Stimulated activated naive CD8-positive, alpha-beta T cell treated with anti-CD3 and anti-CD28 coated beads, Interleukin-15, Interleukin-2, amounts not matched to agents 100 U/mL and 50 U/mL, for 24 hours (primary cell): ENCODE results near the gene DLG2.

Experiments used
- ATAC-seq: fragments of 150-1000 bp; cut with Tn5 transposase; one replicate; pipeline ENCODE4 v1.10.0; 2021
- DNase-seq: peaks from one replicate; pipeline ENCODE4 v3.0.0; 2021

Gene DLG2

GRCh38 chr11:84012171-84012826 is 1614.8 kb downstream of the DLG2 start:
- ATAC-seq (no peak), DNase-seq (no peak)

- DNase-seq: no peak
- no peak for ATAC-seq
Measured at GRCh38 chr11:84003181-84003580, 1624.0 kb downstream of the DLG2 start.

DNA sequence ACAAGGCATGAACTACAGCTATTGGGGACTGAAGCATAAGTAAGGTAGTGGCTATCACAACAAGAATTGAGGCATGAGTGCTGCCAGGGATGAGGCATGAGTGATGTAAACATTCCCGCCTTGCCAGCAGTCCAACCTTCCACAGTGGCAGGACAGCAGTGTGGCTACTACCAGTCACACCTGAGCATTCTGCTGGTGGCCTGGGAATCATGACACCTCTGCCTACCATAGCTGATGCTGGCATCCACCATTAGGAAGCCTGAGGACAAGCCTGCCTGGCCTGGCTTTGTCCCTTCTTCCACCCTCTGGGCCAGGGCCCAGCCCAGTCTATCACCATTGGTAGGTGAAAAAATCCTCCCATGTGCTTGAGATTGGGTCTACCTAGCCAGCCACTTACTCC is 1628.2 kb downstream of the DLG2 start:
- no peak for ATAC-seq
- DNase-seq: no peak

DNA sequence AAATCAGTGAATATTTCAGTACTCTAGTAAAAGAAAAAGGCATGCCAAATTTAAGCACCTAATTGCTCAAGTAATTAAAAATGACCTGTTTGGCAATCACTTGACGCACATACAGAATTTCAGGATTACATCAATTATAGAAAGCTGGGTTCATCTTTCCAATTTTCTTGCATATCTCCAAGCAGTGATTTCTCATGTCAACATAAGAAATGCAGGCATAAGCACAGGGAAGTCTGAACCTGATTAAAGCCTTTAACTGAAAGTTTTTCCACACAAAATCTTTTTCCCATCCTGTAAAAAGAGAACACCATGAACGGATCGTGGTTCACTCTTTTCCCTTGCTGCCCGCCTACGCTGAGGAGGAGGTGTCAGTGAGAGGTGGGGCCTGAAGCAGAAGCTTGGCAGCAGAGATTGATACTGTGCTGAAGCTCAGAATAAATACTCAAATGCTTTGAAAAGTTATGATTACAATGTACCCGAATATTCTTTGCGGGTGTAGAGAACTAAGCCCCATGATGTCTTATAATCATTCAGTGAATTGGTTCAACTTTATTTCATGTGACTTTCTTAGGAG is 1636.9 kb downstream of the DLG2 start:
- ATAC-seq (no peak), DNase-seq (no peak)

GRCh38 chr11:83982825-83983224 is 1644.3 kb downstream of the DLG2 start:
- no peak for ATAC-seq
- no peak for DNase-seq

DNA sequence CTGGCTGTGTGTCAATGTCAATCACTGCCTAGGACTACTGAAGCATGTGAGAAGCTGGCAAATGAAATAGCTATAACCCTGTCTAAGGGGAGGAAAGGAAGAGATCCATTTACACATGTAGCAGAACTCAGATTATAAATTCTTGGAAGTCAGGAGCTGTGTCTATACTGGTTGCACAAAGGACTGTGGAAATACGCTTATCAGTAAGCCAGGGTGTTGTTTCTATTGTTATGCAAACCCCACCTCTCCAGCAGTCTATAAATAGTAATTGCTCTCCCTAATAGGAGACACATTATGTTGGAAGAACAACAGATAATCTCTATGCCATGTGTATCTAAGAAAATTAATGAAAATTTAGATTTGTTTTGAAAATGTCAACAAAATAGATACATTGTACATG is 1647.6 kb downstream of the DLG2 start:
- DNase-seq (no peak), ATAC-seq (no peak)

GRCh38 chr11:83978942-83979341 is 1648.2 kb downstream of the DLG2 start:
- DNase-seq: no peak
- no peak for ATAC-seq

DNA sequence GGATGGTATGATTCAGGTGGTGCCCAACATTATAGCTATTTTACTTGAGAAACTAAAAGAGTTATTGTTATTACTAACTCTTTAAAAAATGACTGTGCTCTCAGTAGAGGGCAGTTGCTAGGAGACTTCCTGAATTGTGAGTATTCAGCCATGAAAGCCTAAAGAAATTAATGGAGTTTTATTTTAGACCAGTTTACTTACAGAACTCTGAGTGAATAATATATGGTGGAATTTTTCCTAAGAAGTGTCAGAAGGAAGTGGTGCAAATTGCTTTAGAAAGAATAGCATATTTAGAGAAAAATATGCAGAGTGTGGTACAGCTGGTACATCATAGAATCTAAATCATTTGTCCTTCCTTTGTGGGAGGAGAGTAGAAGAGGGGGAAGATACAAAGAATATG is 1651.1 kb downstream of the DLG2 start:
- ATAC-seq (no peak), DNase-seq (no peak)

DNA sequence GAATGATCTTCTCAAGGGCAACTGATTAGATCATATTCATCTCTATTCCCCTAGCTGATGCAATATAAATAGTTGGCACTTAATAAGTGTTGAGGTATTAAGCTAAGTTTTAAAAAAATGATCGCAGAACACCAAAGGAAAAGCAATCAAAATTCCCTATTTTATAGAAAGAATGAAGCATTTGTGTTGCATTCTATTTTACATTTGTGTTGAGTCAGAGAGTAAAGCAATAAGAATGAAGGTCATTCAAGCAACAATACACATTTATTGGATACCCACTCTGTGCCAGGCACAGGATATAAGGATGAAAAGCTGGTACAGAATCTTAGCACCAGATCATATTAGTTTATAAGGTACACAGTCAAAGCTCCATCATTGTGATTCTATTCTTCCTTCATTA is 1654.6 kb downstream of the DLG2 start:
- ATAC-seq (no peak), DNase-seq (no peak)

DNA sequence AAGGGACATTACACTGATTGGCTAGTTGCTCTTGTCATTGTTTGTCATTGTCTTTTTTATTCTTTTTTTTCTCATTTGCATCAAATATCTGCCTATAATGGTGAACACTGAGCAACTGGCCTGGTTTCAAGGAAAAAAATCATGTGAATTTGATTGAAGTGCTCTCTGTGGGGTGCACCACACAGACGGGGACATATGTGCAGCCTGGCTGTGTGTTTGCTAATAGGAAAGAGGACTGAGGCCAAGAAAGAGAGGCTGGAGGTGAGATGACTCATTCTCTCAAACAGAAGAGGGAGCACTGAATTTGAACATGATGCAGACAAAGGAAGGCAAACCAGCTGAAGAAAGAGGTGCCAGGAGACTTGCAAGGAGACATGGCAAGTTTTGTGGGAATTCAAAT is 1656.1 kb downstream of the DLG2 start:
- no peak for DNase-seq
- ATAC-seq: no peak

- no peak for DNase-seq
- ATAC-seq: no peak
Measured at GRCh38 chr11:83970061-83970671, 1657.0 kb downstream of the DLG2 start.

DNA sequence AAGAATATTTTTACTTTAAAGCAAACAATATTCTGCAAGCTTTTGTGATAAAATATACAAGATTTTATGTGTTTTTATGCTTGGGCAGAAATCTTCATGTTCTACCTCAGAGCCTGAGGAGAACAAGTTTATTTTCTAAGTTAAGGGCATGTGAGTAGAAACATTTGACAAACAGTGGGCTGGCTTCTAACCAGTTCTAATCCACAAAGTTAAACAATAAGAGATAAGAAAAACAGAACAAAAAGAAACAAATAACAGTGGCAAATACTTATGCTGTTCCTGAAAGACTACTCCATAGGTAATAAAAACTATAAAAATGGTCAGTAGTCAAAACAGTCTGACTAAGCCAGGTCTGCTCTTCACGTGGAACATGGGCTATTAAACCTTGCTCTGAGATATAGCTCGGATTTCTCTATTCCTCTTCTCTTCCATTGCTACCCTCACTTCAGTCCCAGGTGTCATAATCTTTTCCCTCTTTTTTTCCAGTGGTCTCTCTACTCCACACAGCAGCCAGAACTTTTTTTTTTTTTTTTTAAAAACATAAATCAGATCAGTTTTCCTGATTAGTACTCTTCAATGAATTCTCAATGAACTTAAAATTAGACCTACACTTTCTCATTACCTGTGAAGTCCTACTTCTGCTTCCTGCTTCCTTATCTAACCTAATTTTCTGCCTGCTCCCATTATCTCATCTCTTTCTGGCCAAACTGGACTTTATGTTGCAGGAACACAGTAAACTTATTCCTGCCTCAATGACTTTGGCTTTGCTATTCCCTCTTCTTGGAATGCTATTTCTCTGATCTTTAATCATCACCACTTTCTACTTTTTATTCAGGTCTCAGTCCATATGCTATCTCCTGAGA is 1669.9 kb downstream of the DLG2 start:
- DNase-seq (no peak), ATAC-seq (no peak)

GRCh38 chr11:83956119-83956697 is 1670.9 kb downstream of the DLG2 start:
- ATAC-seq (no peak), DNase-seq (no peak)

GRCh38 chr11:83954780-83955179 is 1672.4 kb downstream of the DLG2 start:
- ATAC-seq (no peak), DNase-seq (no peak)

DNA sequence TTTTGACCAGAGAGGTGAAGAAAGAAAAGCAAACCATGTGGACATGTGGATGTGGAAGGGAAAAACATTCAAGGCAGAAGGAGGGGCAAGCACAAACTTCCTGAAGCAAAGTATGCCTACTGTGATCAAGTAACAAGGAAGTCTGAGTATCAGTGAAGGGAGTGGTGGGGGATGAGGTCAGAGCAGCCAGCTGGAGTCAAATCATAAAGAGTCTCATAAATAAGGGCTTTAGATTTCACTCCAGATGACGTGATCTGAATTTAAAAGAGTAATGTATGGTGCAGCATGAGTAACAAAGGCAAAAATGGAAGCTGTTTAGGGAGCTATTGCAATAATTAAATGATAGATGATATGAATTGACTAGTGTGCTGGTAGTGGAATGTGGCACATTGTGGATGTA is 1675.6 kb downstream of the DLG2 start:
- ATAC-seq (no peak), DNase-seq (no peak)

- DNase-seq (no peak), ATAC-seq (no peak)
Measured at GRCh38 chr11:83948200-83948599, 1678.9 kb downstream of the DLG2 start.

DNA sequence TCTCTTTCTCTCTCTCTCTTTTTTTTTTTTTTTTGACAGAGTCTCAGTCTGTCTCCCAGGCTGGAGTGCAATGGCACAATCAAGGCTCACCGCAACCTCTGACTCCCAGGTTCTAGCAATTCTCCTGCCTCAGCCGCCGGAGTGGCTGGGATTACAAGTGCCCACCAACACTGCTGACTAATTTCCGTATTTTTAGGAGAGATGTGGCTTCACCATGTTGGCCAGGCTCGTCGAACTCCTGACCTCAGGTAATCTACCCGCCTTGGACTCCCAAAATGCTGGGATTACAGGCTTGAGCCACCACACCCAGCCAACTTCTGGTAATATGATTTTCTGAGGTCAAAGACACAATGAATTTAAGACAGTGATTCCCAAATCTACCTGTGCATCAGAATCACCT is 1681.2 kb downstream of the DLG2 start:
- ATAC-seq (no peak), DNase-seq (no peak)

- no peak for ATAC-seq
- DNase-seq: no peak
Measured at GRCh38 chr11:83941050-83941449, 1686.1 kb downstream of the DLG2 start.

DNA sequence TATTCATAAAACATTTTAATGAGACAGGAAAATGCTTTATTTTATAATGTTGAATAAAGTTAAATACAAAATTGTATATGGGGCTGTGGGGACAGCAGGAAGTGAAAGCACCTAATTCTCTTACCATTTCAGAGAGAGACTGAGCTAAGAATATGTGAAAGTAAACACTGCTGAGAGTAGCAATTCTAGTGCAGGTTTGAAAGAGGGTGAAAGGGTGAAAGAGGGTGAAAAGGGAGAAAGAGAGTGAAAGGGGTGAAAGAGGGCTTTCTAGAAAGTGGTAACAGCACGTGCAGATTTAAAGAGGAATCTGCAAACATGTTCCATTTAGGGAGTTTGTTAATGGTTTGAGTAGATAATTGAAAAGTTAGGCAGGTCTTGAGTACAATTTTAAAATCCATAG is 1689.0 kb downstream of the DLG2 start:
- no peak for ATAC-seq

DNA sequence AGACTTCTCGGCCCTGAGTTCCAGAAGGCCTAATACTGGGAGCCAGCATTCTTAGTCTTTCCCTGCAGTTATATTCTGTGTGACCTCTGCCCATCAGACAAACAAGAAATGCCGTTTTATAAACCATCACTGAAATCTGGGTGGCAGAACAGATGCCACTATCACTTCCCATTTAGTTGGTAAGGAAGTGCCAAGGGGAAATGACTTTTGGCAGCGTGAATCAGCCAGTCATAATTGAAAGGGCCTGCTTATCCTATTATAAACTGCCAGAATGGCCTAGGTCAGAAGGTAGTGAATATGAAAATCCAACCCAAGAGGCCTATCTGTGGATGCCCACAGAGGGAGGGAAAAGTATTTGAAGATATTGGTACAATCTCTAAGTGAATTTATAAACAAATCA is 1694.1 kb downstream of the DLG2 start:
- DNase-seq (no peak), ATAC-seq (no peak)

More for the DNA sequence above, 1689.0 kb downstream of the DLG2 start:
- no peak for DNase-seq

- DNase-seq (no peak), ATAC-seq (no peak)
Measured at GRCh38 chr11:83927422-83927821, 1699.7 kb downstream of the DLG2 start.

DNA sequence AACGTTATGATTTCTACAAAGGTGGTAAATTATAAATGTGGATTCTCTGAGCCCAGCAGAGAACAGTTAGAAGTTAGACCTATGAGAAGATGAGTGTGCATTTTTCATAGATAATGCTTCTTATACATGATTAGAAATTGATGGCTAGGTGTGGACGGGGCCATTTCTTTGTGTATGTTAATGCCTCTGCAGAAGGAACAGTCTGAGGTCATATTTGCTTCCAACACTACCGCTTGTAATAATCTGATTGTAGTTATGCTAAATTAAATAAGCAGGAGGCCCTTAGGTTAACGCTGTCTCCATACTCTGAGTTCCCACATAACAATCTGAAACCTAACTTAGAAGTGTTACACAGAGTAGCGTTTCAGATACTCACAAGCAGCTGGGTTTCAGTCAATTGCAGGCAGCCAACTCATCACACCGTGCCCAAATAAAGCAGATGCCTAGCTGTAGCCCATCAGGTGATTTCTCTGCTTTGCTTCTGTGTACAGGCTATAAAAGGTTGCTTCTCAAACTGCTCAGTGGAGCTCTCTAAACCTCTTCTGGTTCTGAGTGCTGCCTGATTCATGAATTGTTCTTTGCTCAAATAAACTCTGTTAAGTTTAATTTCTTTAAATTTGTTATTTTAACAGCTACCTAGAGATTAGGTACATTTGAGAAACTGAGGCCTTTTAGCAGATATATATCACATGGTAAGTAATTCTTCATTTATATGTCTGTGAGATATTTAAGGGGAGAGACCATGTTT is 1702.2 kb downstream of the DLG2 start:
- no peak for ATAC-seq

More for the DNA sequence above, 1702.2 kb downstream of the DLG2 start:
- DNase-seq: no peak
